Heart right ventricle (tissue), 16 donors: ENCODE data around the gene ANG. TPM values are rescaled to one million over a fixed set of nuclear protein-coding genes. Genes with fewer than 3 reads are reported as not detected.
"Not testable (repeated sequence)": the region's sequence is repeated elsewhere in the genome, so short reads cannot be mapped to it uniquely, and the experiment has no call there.

Experiments used
- ATAC-seq, 8 donors: fragments of 200-7000 bp; cut with Tn5 transposase; one replicate each; pipeline ENCODE4 v1.9.1; 2020; ENCODE audit warnings: mild to moderate bottlenecking in 8 of 8, moderate library complexity in 8 of 8, moderate number of reproducible peaks in 1 of 8
- DNase-seq, 2 donors: peaks; one replicate each; pipeline ENCODE4 v3.0.0-alpha.2; 2020
- H3K27ac ChIP-seq, 10 donors: fragments of 200-600 bp; sonication (generic) in 2 of 10; one replicate each; pipeline versions ENCODE4 v1.5.0 to v1.8.0; 2020 to 2022; ENCODE audit warnings: mild to moderate bottlenecking in 3 of 10
- H3K27me3 ChIP-seq, 7 donors: fragments of 200-600 bp; one replicate each; pipeline ENCODE4 v1.8.0; 2021 to 2022; ENCODE audit warnings: mild to moderate bottlenecking in 2 of 7
- H3K36me3 ChIP-seq, 9 donors: fragments of 200-600 bp; sonication (generic) in 1 of 9; one replicate each; pipeline versions ENCODE4 v1.5.0 to v1.8.0; 2020 to 2022; ENCODE audit warnings: mild to moderate bottlenecking in 2 of 9
- H3K4me1 ChIP-seq, 9 donors: fragments of 200-600 bp; sonication (generic) in 1 of 9; one replicate each; pipeline versions ENCODE4 v1.5.0 to v1.8.0; 2020 to 2022; ENCODE audit warnings: mild to moderate bottlenecking in 4 of 9
- H3K4me3 ChIP-seq, 10 donors: fragments of 200-600 bp; sonication (generic) in 2 of 10; one replicate each; pipeline versions ENCODE4 v1.5.0 to v1.8.0; 2020 to 2022; ENCODE audit warnings: mild to moderate bottlenecking in 7 of 10, moderate library complexity in 2 of 10
- H3K9me3 ChIP-seq, 11 donors: fragments of 200-600 bp in 10 of 11; sonication (generic) in 2 of 11; one replicate each; pipeline versions ENCODE4 v1.5.0 to v1.8.0; 2013 to 2022; ENCODE audit warnings: mild to moderate bottlenecking in 2 of 11, control low read depth in 1 of 11, moderate library complexity in 1 of 11
- WGBS, 2 donors: extraction: QIAGEN DNeasy Blood & Tissue Kit; methylation state at CpG; one replicate each; pipeline ENCODE4 v1.1.7; 2013; ENCODE audit warnings: inconsistent platforms in 1 of 2; 5-methylcytosine and 5-hydroxymethylcytosine counted together
- intact Hi-C, 10 donors: fragments of 100-400 bp; cut with DNase I; formaldehyde crosslinking; loops; one replicate each; pipeline versions ENCODE4 v1.11.1 to v1.14.2; 2022
- polyA plus RNA-seq, 2 donors: library from polyadenylated mRNA; stranded (reverse); fragments of 200-250 nt; gene quantifications; one replicate each; pipeline ENCODE4 v1.2.3, GENCODE V29; 2013
- total RNA-seq, 10 donors: library from RNA; stranded (reverse); fragmentation: NEBNext Ultra II Directional in 3 of 10; extraction: Animal tissue kit (Norgen Biotek cat#: 25700) in 3 of 10; gene quantifications; one replicate each; pipeline versions ENCODE4 v1.2.1 to v1.2.4, GENCODE V29; 2021 to 2023
- TF ChIP-seq, protein P1 (sequence below), 9 donors: fragments of 200-600 bp; sonication (generic) in 2 of 9; IDR thresholded peaks; one replicate each; pipeline versions ENCODE4 v1.5.0 to v1.8.0; 2021 to 2022; ENCODE audit warnings: antibody characterized with exemption in 9 of 9, mild to moderate bottlenecking in 5 of 9, moderate library complexity in 1 of 9
- donor health status: Arrhythmogenic right ventricular cardiomyopathy.
- donor health status: ischemic (EF 13 %, LVEDD 7.1; RV severe dilation, severe dysfunction).
- donor health status: healthy with polysubstance abuse.
- donor health status: DM: no; HTN: yes; CAD: no.
- donor health status: DM: no; HTN: no; CAD: no.
- donor health status: ischemic (EF 25% LVEDD 6.9; RV normal size, moderate dysfunction).
- donor health status: ischemic (EF 25% LVEDD 5.7; RV mildly dilated, moderate dysfunction).
- donor health status: healthy.
- donor health status: DM: yes; HTN: yes; CAD: no.
- donor health status: Ischemic cardiomyopathy.
- donor health status: ischemic (EF 35%, LVEDD 5.7; RV mildly dilated, moderate dysfunction).
- donor health status: nonischemic (EF 11% LVEDD 7.7; RV severe dilation, severe dysfunction).
- donor health status: DM: yes; HTN: yes; CAD: no.
- donor health status: PGD.
- donor health status: ischemic (EF 29% LVEDD 5.4; RV normal size, mild dysfunction).
- donor health status: nonischemic (EF 23%, LVEDD 6.1; RV moderate dilation, normal function).

Gene ANG
- total and polyA plus RNA-seq, 12 donors, result 0.79 to 7.0 (median 2.5) TPM

DNA sequence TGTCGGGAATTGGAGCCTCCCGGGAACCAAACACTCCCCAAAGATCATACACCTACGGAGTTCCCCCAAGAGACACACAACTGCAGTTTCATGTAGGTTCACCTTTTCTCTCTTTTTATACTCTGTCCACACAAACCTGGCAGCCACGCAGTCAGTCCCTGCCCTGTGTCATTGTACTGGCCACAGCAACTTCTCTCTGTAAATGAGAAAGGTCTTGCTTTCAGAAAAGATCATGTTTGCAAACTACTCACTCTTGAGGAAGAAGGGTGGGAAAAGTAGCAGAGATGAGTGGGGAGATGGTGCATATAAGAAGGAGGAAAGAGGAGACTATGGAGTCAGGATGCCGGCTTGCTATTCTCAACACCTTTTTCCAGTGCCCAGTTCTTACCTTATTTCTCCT lies 10.4 kb downstream of the ANG start:
- Histone ChIP-seq H3K27me3 (no peaks in the 10 kb centered on the region), H3K27ac (no peak overlapping the region), H3K36me3 (peaks cover 0 to 24% (median 0%) of the 10 kb centered on the region in 9 donors), H3K4me3 (no peak overlapping the region), H3K4me1 (peaks cover 0 to 10% (median 0%) of the 10 kb centered on the region in 9 donors), H3K9me3 (no peaks in the 10 kb centered on the region)
- WGBS, 2 donors, result 85 to 93% methylated on average over 5 of the region's 5 CpGs
- DNase-seq, result no peak
- TF ChIP-seq, protein P1, sequence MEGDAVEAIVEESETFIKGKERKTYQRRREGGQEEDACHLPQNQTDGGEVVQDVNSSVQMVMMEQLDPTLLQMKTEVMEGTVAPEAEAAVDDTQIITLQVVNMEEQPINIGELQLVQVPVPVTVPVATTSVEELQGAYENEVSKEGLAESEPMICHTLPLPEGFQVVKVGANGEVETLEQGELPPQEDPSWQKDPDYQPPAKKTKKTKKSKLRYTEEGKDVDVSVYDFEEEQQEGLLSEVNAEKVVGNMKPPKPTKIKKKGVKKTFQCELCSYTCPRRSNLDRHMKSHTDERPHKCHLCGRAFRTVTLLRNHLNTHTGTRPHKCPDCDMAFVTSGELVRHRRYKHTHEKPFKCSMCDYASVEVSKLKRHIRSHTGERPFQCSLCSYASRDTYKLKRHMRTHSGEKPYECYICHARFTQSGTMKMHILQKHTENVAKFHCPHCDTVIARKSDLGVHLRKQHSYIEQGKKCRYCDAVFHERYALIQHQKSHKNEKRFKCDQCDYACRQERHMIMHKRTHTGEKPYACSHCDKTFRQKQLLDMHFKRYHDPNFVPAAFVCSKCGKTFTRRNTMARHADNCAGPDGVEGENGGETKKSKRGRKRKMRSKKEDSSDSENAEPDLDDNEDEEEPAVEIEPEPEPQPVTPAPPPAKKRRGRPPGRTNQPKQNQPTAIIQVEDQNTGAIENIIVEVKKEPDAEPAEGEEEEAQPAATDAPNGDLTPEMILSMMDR (IDR thresholded peaks at IDR 0.05), result no peak
- ATAC-seq, result no peak
- intact Hi-C loops, result loop anchor here in 9 of 10 donors (1.0 to 10.0 kb wide), 9 partner anchors 58 to 343 kb away; partner anchors contain the start of gene RNASE7 (in 2 of the 9)

DNA sequence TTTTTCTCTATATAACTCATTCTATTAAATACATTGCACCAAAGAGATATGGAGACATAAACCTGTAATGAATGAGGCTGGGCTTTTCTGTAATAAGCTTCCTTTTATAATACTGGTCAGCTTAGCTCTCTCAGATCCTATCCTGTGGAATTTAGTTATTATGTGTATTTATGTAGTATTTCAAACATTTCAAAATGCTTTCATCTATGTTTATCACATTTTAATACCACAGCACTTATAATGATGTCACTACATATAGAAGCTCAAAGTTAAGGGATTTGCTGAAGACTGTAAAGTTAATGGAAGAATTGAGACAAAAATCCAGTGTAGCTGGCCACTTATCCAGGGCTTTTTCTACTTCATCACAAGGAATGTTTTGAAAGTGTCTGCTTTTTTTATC lies 11.4 kb downstream of the ANG start:
- ATAC-seq, result no peak
- intact Hi-C loops, result loop anchor here in 9 of 10 donors (2.0 to 10.0 kb wide), 10 partner anchors 57 to 342 kb away; partner anchors contain the start of genes RNASE7 (in 2 of the 9), EDDM3B (in 1 of the 9) and RNASE1 (in 1 of the 9)
- Histone ChIP-seq H3K4me1 (peaks cover 0 to 10% (median 0%) of the 10 kb centered on the region in 9 donors), H3K36me3 (peaks cover 0 to 16% (median 0%) of the 10 kb centered on the region in 9 donors), H3K4me3 (no peak overlapping the region), H3K27me3 (no peaks in the 10 kb centered on the region), H3K9me3 (no peaks in the 10 kb centered on the region), H3K27ac (no peak overlapping the region)
- TF ChIP-seq, protein P1 (IDR thresholded peaks at IDR 0.05), result no peak
- DNase-seq, result no peak

DNA sequence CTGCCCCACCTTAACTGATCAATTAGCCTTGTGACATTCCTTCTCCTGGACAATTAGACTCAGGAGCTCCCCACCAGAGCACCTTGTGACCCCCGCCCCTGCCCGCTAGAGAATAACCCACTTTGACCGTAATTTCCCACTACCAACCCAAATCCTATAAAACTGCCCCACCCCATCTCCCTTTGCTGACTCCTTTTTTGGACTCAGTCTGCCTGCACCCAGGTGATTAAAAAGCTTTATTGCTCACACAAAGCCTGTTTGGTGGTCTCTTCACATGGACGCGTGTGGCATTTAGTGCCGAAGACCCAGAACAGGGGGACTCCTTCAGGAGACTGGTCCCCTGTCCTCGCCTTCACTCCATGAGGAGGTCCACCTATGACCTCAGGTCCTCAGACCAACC lies 12.4 kb downstream of the ANG start:
- Histone ChIP-seq H3K36me3 (peaks cover 0 to 12% (median 0%) of the 10 kb centered on the region in 9 donors), H3K4me1 (peaks cover 0 to 10% (median 0%) of the 10 kb centered on the region in 9 donors)
- not testable (repeated sequence) for DNase-seq, H3K27ac ChIP-seq, H3K27me3 ChIP-seq, H3K9me3 ChIP-seq, ATAC-seq, H3K4me3 ChIP-seq
- 93 to 97% methylated on average over 7 of the region's 7 CpGs for WGBS, 2 donors
- intact Hi-C loops, result loop anchor here in 2 of 10 donors (10.0 kb wide), 2 partner anchors 64 to 104 kb away; partner anchors contain the start of genes EDDM3B (in 1 of the 2) and RNASE1 (in 1 of the 2)

DNA sequence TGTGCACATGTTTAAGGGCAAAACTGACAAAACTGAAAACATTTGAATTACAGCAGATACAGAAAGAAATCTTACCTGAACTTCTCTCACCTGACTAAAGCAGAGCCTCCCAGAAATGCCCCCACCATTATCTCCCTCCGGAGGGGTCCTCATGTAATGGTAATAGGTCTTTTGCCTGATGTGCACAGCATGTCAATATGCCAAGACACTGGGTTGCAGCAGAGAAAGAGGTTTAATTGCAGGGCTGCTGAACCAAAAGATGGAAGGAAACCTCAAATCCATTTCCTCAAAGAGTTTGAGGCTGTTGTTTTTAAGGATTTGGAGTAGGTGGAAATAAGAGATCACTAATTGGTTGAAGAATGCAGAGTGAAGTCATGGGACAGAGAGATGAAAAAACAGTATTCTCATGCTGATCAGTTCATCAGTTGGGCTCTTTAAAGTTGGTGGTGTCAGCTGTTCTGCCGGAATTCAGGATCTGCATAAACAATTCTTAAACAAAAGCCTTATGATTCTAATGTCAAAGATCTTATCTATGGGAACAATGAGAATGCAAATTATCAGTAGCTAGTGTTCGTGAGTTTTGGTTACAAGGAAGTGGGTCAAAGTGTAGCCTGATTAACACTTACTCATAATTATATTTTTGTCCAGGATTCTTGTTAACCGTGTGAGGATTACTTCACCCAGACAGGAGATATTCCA lies 18.2 kb downstream of the ANG start:
- Histone ChIP-seq H3K36me3 (no peaks in the 10 kb centered on the region), H3K4me1 (peaks cover 0 to 13% (median 5%) of the 10 kb centered on the region in 9 donors), H3K9me3 (peaks cover 0 to 12% (median 0%) of the 10 kb centered on the region in 11 donors), H3K4me3 (no peak overlapping the region), H3K27me3 (no peaks in the 10 kb centered on the region), H3K27ac (peak overlapping the region in 8 of 10 donors; percentile 25 to 77 (median 48))
- no peak for DNase-seq
- TF ChIP-seq, protein P1 (IDR thresholded peaks at IDR 0.05), result no peak
- 47 to 56% methylated on average over 4 of the region's 4 CpGs for WGBS, 2 donors
- intact Hi-C loops, result loop anchor here in 2 of 10 donors (10.0 kb wide), 2 partner anchors 58 to 98 kb away; partner anchors contain the start of genes EDDM3B (in 1 of the 2) and RNASE1 (in 1 of the 2)
- ATAC-seq, result peak in 2 of 8 donors; percentile 35 to 40
